ENCODE measurements around the gene CSK.
A peak's percentile ranks its signal among the peaks of the same experiment; 100 is the strongest.

The CSK gene

DNA sequence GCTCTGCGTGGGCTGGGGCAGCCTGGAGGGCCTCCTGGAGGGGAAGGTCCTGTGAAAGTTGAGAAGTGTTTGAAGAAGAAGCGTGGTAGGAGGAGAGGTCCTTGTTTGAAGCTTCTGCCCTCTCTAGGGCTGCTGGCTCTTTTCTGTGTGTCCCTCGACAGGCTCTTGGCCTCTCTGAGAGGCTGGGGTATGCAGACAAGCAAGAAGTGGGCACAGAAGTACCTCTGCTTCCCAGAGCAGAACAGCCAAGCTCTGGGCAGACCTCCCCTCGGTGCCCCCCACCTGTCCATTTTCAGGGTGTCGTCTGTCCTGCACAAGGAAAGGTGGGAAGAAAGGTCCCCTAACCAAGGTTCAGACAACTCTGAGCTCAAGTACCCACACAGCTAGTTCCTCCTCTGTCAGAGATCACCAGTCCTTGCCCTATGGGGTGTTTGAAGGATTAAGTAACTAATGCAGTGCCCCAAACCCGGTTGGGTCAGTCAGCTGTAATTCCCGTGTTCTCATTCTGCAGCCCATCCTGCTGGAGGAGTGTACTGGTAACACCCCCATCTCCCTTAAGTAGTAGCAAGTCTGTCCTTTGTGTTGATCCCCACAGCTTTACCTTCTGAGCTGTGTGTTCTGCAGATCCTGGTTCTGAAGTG, 6.3 kb downstream of the CSK start:
- peak; percentile 80 to 87 for DNase-seq

DNA sequence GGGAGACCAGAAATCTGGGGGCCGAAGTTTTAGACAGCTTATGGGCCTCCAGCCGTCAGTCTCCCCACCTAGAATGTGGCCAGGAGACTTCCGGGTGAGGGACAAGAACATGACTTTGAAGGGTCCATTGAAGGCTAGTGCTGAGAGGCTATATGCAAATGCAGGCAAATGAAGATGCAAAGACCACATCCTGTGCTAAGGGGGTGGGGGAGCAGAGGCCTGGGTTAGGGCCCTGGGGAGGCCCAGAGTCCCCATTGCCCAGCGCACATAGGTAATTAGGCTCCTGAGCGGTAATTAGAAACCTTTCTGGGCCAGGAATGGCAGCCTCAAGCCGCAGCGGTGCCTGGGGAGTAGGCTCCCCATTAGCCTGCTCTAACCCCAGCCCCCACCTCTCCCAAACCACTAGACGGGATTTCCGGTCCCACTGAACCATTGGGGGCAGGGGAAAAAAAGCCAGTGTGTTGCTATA, 6.8 kb downstream of the CSK start:
- DNase-seq = peak; percentile 28 to 32

DNA sequence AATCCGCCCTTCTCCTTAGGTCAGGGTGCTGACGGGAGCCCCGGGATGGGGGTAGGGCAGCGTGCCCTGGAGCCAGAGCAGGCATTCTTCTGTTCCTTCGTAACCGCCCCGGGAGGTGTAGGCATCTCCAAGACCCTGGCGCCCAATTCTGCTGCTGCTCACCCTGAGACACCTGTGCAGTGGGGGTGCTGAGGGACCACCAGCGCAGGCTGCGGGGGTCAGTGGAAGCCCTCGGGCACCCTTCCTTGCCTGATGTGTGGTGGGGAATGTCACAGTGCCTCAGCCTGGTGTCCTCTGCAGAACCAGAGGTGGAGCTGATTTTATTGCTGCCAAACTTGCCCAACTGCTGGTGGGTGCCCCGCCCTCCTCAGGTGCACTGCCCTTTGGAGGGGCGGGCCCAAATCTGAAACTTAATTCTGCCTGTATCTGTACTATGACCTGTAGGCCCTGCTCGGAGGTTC, 7.3 kb downstream of the CSK start:
- DNase-seq = no peak

- DNase-seq = no peak
Measured at GRCh38 chr15:74789741-74790079, 7.8 kb downstream of the CSK start.

- DNase-seq = peak; percentile 70 to 76
Measured at GRCh38 chr15:74790080-74790916, 8.4 kb downstream of the CSK start.

GRCh38 chr15:74791007-74791406, 9.1 kb downstream of the CSK start:
- no peak for DNase-seq

DNA sequence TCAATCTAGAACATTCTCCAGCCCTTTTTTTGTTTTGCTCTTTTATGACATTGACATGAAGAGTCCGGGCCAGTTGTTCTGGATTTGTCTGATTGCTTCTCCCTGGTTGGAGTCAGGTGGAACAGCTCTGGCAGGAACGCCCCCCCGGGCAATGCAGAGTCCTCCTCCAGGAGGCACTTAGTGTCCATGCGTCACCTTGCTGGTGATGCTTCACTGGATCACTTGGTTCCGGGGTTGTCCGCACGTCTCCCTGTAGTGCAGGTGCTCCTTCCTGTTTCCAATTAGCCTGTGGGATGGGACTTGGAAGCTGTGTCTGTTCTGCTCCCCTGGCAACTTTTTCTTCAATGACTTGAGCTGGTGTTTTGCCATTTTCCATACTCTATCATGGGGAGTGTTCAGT, 9.8 kb downstream of the CSK start:
- DNase-seq = no peak

GRCh38 chr15:74792227-74793016, 10.5 kb downstream of the CSK start:
- DNase-seq = no peak

DNA sequence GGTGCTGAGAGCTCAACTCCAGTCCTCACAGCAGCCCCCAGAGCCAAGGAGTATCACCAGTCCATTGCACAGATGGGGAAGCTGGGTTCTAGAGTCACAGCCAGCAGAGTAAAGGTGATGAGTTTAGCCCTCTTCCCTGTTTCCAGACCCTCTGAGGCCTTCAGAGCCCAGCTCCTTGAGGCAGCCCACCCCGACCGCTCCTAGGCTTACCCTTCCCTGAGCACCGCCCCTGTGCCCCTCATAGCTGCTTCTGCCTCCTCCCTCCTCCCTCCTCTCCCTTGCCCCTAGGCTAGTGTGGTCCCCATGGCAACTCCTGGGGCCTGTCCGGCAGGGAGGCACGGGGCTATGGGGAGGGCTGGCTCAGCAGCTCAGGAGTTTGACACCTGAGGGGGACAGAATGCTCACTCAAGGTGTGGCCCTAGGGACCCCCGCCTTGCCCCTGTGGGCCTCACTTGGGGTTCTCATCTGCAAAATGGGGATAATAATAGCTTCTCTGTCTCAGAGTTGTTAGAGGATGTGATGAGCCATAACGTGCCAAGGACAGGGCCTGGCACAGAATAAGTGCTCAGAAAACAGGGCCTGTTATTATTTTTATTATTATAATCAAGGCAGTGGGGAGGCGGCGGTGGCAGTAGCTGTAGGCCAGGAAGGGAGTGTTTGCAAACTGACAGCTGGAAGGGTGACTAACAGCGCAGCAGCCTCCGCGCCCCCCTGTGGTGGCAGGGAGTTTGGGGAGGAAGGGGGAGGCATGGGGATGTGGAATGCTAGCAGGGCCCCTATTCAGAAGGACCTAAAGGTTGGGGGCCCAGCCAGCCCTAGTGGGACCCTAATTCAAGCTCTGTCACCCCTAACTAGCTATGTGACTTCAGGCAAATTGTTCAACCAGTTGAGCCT, 11.5 kb downstream of the CSK start:
- peak in 1 of 2 donors; percentile 51 for DNase-seq

GRCh38 chr15:74794248-74794969, 12.5 kb downstream of the CSK start:
- DNase-seq = no peak

DNA sequence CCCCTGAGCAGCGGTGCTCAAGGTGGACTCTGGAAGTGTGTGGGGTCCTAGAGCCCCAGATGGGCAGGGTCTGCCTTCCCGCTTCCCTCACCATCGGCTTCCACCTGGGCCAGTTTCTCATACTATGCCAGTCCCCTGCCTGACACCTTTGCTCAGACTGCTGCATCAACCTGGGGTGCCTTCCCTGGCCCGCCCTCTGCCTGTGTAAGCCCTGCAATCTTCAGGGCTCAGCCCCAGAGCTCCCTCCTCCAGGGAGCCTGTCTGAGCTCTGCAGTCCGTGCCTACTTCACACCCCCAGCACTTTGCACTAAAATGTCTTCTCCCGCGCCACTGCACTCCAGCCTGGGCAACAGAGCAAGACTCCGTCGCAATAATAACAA, 13.1 kb downstream of the CSK start:
- no peak for DNase-seq

DNA sequence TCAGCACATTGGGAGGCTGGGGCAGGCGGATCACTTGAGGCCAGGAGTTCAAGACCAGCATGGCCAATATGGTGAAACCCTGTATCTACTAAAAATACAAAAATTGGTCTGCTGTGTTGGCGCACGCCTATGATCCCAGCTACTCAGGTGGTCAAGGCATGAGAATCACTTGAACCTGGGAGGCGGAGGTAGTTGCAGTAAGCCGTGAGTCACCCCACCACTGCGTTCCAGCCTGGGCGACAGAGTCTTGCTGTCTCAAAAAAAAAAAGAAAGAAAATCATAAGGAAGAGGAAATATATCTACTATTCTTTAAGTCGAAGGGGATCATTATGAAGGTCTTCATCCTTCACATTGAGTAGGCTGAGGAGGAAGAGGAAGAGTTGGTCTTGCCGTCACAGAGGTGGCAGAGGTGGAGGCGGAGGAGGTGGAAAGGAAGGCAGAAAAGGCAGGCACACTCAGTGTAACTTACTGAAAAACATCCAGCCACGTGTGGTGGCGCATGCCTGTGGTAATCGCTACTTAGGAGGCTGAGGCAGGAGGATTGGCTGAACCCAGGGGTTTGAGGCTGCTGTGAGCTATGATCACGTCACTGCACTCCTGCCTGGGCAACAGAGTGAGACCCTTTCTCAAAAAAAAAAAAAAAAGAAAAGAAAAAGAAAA, 14.2 kb downstream of the CSK start:
- DNase-seq = peak in 1 of 2 donors; percentile 34

DNA sequence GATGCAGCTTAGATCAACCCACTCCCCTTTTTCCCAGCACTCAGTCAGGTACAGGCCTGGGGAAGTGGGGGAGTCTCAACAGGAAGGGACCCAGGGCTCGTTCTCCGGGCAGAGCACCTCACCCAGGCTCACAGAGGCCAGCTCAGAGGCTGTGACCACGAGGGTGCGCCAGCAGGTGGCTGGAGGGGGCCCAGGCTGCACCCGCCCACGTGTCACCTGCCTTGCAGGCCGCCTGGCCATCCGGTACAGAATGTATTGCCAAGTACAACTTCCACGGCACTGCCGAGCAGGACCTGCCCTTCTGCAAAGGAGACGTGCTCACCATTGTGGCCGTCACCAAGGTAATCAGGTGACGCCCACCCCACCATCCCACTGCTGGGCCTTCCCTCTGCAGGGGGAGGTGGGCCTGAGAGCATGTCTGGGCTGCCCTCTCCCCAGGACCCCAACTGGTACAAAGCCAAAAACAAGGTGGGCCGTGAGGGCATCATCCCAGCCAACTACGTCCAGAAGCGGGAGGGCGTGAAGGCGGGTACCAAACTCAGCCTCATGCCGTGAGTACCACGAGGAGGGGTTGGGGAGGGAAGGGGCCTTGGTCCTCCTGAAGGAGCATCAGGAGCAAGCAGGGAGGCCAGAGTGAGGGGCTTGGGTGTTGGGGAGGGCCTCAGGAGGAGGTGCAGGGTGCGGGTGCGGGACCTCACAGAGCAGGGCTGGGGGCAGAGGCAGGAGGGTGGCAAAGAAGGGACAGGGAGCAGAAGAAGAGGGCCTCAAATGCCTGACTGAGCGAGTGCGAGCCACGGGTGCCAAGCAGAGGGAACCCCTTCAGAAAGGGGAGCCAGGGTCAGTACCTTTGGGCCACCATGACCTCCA, 16.7 kb downstream of the CSK start:
- DNase-seq = no peak

GRCh38 chr15:74799255-74799855, 17.5 kb downstream of the CSK start:
- DNase-seq = no peak

DNA sequence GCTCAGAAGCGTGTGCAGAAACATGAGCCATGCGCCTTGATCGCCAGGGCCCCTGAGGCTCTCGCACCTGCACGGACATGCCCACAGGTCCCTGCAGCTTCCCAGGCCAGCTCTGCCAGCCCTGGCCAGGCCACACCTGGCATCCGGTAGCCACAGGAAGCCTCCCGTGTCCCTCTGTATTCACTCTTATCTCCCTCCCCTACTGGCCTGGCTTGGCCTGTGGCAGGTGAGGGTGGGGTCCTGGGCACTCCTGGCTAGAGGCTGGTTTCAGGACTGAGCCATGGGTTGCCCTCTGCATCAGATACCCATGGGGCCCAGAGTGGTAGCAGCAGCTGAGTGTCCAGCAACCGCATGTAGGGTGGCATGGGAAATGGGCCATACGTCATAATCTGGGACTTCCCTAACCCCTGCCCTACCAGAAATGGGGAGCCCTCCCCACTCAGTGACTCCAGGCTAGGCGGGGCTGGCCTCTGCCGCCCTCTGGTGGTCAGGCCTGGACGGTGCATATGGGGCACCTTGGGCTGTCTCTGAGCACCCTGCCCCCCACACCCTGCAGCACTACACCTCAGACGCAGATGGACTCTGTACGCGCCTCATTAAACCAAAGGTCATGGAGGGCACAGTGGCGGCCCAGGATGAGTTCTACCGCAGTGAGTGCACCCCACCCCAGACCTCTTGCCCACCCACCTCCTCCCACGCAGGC, 18.1 kb downstream of the CSK start:
- peak; percentile 94 to 96 for DNase-seq

- peak in 1 of 2 donors; percentile 58 for DNase-seq
Measured at GRCh38 chr15:74800559-74801094, 18.7 kb downstream of the CSK start.

- no peak for DNase-seq
Measured at GRCh38 chr15:74801311-74801997, 19.6 kb downstream of the CSK start.

GRCh38 chr15:74802290-74802689, 20.4 kb downstream of the CSK start:
- DNase-seq = no peak

Data from inflammatory macrophage (primary cell).